HL-60 (cell line): ENCODE data around the gene HS3ST3A1.

Experiments used
- DNase-seq, 2 experiments: peaks; one replicate each; pipeline ENCODE4 v3.0.0-alpha.2; 2010 to 2020; ENCODE audit warnings: low read depth in 1 of 2, low spot score in 1 of 2
- H3K27ac ChIP-seq: fragments of 250-450 bp; sonication (Bioruptor Pico); replicated peaks from 2 replicates; pipeline ENCODE4 v1.5.1; 2020; ENCODE audit warnings: mild to moderate bottlenecking, moderate library complexity
- H3K27me3 ChIP-seq: fragments of 250-450 bp; sonication (Bioruptor Pico); 2 replicates; pipeline ENCODE4 v1.5.1; 2021; ENCODE audit warnings: mild to moderate bottlenecking, moderate library complexity; ENCODE audit not compliant: insufficient read depth, poor library complexity, severe bottlenecking
- H3K4me3 ChIP-seq: replicated peaks from 2 replicates; pipeline ENCODE4 v1.5.1; 2011; ENCODE audit warnings: mild to moderate bottlenecking, control low read depth, low read length; ENCODE audit not compliant: insufficient read depth
- GABPA ChIP-seq: IDR thresholded peaks from 2 replicates; pipeline ENCODE4 v1.6.1; 2012; ENCODE audit warnings: low read depth
- POLR2AphosphoS5 ChIP-seq: IDR thresholded peaks from 2 replicates; pipeline ENCODE4 v1.6.1; 2012; ENCODE audit warnings: low read depth
- SPI1 ChIP-seq: IDR thresholded peaks from 2 replicates; pipeline ENCODE4 v1.6.1; 2012; ENCODE audit warnings: low read depth, mild to moderate bottlenecking, borderline replicate concordance
- TF ChIP-seq, protein P1 (sequence below): IDR thresholded peaks from 2 replicates; pipeline ENCODE4 v1.6.1; 2012; ENCODE audit warnings: low read depth; ENCODE audit not compliant: insufficient replicate concordance
- TF ChIP-seq, protein P2 (sequence below): IDR thresholded peaks from one replicate; pipeline ENCODE4 v1.5.1; 2011; ENCODE audit warnings: low read length, control low read depth, inconsistent platforms; ENCODE audit not compliant: insufficient read depth

The HS3ST3A1 gene

DNA sequence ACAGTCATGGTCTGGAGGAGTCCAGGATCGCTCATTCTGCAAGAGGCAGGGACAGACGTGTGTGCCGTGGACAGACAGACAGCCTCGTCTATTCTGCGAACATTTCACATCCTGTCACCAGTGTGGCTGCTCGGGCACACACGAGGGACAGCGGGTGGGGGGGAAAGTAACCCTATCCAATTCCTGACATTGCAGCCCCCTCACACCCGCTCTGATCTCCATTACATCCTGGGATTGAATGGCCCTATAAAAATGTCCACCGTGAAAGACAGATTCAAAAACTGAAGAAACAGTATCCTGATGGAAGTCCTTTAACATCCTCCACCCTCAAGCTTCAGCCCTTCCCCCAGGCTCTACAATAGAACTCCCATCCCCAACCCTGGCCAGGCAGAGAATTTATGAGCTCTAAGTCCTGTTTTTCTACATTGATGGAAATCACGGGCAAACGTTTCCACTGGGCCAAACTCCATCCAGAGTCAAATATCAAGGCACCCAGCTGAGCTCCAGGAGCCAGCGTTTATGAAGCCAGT, 39.4 kb downstream of the HS3ST3A1 start:
- Histone ChIP-seq H3K4me3 (no peak overlapping the region), H3K27me3 (no peaks in the 10 kb centered on the region), H3K27ac (no peak overlapping the region)
- TF ChIP-seq, protein P1, sequence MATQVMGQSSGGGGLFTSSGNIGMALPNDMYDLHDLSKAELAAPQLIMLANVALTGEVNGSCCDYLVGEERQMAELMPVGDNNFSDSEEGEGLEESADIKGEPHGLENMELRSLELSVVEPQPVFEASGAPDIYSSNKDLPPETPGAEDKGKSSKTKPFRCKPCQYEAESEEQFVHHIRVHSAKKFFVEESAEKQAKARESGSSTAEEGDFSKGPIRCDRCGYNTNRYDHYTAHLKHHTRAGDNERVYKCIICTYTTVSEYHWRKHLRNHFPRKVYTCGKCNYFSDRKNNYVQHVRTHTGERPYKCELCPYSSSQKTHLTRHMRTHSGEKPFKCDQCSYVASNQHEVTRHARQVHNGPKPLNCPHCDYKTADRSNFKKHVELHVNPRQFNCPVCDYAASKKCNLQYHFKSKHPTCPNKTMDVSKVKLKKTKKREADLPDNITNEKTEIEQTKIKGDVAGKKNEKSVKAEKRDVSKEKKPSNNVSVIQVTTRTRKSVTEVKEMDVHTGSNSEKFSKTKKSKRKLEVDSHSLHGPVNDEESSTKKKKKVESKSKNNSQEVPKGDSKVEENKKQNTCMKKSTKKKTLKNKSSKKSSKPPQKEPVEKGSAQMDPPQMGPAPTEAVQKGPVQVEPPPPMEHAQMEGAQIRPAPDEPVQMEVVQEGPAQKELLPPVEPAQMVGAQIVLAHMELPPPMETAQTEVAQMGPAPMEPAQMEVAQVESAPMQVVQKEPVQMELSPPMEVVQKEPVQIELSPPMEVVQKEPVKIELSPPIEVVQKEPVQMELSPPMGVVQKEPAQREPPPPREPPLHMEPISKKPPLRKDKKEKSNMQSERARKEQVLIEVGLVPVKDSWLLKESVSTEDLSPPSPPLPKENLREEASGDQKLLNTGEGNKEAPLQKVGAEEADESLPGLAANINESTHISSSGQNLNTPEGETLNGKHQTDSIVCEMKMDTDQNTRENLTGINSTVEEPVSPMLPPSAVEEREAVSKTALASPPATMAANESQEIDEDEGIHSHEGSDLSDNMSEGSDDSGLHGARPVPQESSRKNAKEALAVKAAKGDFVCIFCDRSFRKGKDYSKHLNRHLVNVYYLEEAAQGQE, result no peak
- TF ChIP-seq, protein P2, sequence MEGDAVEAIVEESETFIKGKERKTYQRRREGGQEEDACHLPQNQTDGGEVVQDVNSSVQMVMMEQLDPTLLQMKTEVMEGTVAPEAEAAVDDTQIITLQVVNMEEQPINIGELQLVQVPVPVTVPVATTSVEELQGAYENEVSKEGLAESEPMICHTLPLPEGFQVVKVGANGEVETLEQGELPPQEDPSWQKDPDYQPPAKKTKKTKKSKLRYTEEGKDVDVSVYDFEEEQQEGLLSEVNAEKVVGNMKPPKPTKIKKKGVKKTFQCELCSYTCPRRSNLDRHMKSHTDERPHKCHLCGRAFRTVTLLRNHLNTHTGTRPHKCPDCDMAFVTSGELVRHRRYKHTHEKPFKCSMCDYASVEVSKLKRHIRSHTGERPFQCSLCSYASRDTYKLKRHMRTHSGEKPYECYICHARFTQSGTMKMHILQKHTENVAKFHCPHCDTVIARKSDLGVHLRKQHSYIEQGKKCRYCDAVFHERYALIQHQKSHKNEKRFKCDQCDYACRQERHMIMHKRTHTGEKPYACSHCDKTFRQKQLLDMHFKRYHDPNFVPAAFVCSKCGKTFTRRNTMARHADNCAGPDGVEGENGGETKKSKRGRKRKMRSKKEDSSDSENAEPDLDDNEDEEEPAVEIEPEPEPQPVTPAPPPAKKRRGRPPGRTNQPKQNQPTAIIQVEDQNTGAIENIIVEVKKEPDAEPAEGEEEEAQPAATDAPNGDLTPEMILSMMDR, result no peak
- TF ChIP-seq GABPA (no peak), SPI1 (no peak), POLR2AphosphoS5 (no peak)
- no peak for DNase-seq

DNA sequence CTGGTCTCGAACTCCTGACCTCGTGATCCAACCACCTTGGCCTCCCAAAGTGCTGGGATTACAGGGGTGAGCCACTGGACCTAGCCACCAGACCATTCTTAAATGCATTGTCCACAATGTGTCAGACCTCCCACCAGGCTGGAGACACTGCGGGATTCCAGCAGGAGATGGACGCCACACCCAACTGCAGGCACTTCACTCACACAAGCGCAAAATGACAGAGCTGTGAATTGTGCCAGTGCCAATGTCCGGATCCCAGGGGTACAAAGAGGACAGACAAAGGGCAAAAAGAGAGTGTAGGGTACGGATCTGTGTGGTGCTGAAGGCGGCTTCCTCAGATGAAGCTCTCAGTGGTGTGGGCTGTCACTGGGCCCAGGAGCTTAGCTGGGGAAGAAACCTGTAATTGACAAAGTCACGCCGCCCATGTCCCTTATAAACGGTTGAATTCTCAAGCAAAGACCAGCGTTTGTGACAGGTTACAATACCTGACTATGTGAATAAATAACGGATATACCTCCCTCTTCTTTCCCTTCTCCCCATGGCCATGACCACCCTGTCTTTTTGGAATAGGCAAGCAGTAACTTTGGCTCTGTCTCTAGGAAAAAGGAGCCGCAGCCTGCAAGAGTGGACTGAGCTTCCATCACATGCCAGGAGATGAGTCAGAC, 40.0 kb downstream of the HS3ST3A1 start:
- no peak overlapping the region for H3K27ac ChIP-seq
- no peaks in the 10 kb centered on the region for H3K27me3 ChIP-seq
- H3K4me3 ChIP-seq, result no peak overlapping the region
- TF ChIP-seq SPI1, result no peak
- TF ChIP-seq, protein P1, result no peak
- TF ChIP-seq GABPA, result no peak
- TF ChIP-seq, protein P2, result no peak
- TF ChIP-seq POLR2AphosphoS5, result no peak
- DNase-seq, result no peak

DNA sequence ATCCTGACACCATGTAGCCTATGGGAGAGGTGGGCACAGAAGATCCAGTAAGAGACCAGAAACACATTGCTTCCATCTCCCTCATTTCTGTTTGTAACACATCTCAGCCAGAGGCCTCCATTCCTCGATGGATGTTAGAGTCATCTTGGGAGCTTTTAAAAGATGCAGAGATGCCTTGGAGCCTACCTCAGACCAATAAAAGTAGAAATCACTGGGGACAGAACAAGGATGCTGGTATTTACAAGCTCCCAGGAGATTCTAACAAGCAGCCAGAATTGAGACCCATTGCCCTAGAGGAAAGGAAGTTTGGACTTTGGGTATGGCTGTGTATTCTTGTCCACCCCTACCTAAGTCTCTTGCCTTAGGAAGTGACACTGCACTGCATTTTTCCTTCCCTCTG, 40.8 kb downstream of the HS3ST3A1 start:
- no peak overlapping the region for H3K4me3 ChIP-seq
- no peak overlapping the region for H3K27ac ChIP-seq
- TF ChIP-seq, protein P2, result no peak
- TF ChIP-seq POLR2AphosphoS5 (no peak), GABPA (no peak), SPI1 (no peak)
- TF ChIP-seq, protein P1, result no peak
- no peaks in the 10 kb centered on the region for H3K27me3 ChIP-seq
- no peak for DNase-seq
